Activated naive CD4-positive, alpha-beta T cell treated with anti-CD3 and anti-CD28 coated beads for 36 hours (primary cell): Measurements from ENCODE around the gene KCNK5. TPM values are rescaled to one million over a fixed set of nuclear protein-coding genes. Genes with fewer than 3 reads are reported as not detected.

Experiments used
- CTCF ChIA-PET: fragments of 350-600 bp; sonication (Branson Sonifier 250); formaldehyde crosslinking; loops from one replicate; lab custom pipeline; 2021; ENCODE audit warnings: antibody characterized with exemption; lab: Charles Lee
- DNase-seq: peaks from one replicate; pipeline ENCODE4 v3.0.0-alpha.2; 2020
- H3K27ac Mint-ChIP-seq: one replicate; pipeline ENCODE4 v1.8.0; 2021; ENCODE audit warnings: mild to moderate bottlenecking, mixed read lengths
- H3K27me3 Mint-ChIP-seq: one replicate; pipeline ENCODE4 v1.8.0; 2021; ENCODE audit warnings: low read depth, mixed read lengths
- H3K36me3 Mint-ChIP-seq: one replicate; pipeline ENCODE4 v1.8.0; 2021; ENCODE audit warnings: low read depth, mixed read lengths
- H3K4me1 Mint-ChIP-seq: one replicate; pipeline ENCODE4 v1.8.0; 2021; ENCODE audit warnings: low read depth, mixed read lengths
- H3K4me3 Mint-ChIP-seq: one replicate; pipeline ENCODE4 v1.8.0; 2021; ENCODE audit warnings: mild to moderate bottlenecking, moderate library complexity, mixed read lengths
- H3K9me3 Mint-ChIP-seq: one replicate; pipeline ENCODE4 v1.8.0; 2021; ENCODE audit warnings: mixed read lengths
- intact Hi-C: fragments of 100-400 bp; cut with micrococcal nuclease; formaldehyde crosslinking; loops from one replicate; pipeline ENCODE4 v1.15.1; 2023
- total RNA-seq, 2 experiments: library from RNA; stranded (reverse); gene quantifications; one replicate each; pipeline ENCODE4 v1.2.3, GENCODE V29; 2021

The KCNK5 gene
- total RNA-seq, 2 experiments from 2014 or later: 9.0 to 9.2 TPM

- CTCF ChIA-PET: interaction anchor here (0.6 to 1.0 kb wide), 2 partner anchors 30 to 103 kb away, joined by 3 to 6 read pairs; no protein-coding TSS in a partner anchor
- Mint-ChIP-seq H3K27ac (no peak overlapping the region), H3K27me3 (no peaks in the 10 kb centered on the region), H3K4me1 (peaks cover 7% of the 10 kb centered on the region), H3K9me3 (no peaks in the 10 kb centered on the region), H3K4me3 (no peak overlapping the region), H3K36me3 (peaks cover 2% of the 10 kb centered on the region)
- intact Hi-C loops: no loop called here
- no peak for DNase-seq
Measured at GRCh38 chr6:39199976-39200375, 29.3 kb downstream of the KCNK5 start.

GRCh38 chr6:39199231-39199940 is 29.9 kb downstream of the KCNK5 start:
- Mint-ChIP-seq H3K27me3 (no peaks in the 10 kb centered on the region), H3K9me3 (no peaks in the 10 kb centered on the region), H3K4me3 (no peak overlapping the region), H3K27ac (no peak overlapping the region), H3K4me1 (peaks cover 7% of the 10 kb centered on the region), H3K36me3 (peaks cover 8% of the 10 kb centered on the region)
- intact Hi-C loops: no loop called here
- DNase-seq: no peak
- CTCF ChIA-PET: interaction anchor here (0.6 to 1.0 kb wide), 2 partner anchors 31 to 103 kb away, joined by 3 to 6 read pairs; no protein-coding TSS in a partner anchor

- Mint-ChIP-seq H3K9me3 (no peaks in the 10 kb centered on the region), H3K27me3 (no peaks in the 10 kb centered on the region), H3K4me1 (peaks cover 7% of the 10 kb centered on the region), H3K4me3 (no peak overlapping the region), H3K36me3 (peaks cover 17% of the 10 kb centered on the region), H3K27ac (no peak overlapping the region)
- DNase-seq: no peak
- intact Hi-C loops: no loop called here
- CTCF ChIA-PET: no interaction called here
Measured at GRCh38 chr6:39198528-39198927, 30.7 kb downstream of the KCNK5 start.

GRCh38 chr6:39197922-39198500 is 31.3 kb downstream of the KCNK5 start:
- CTCF ChIA-PET: no interaction called here
- Mint-ChIP-seq H3K4me1 (peaks cover 7% of the 10 kb centered on the region), H3K9me3 (no peaks in the 10 kb centered on the region), H3K27me3 (no peaks in the 10 kb centered on the region), H3K36me3 (peaks cover 20% of the 10 kb centered on the region), H3K27ac (no peak overlapping the region), H3K4me3 (no peak overlapping the region)
- intact Hi-C loops: no loop called here
- DNase-seq: no peak

- Mint-ChIP-seq H3K9me3 (no peaks in the 10 kb centered on the region), H3K4me3 (no peak overlapping the region), H3K27me3 (no peaks in the 10 kb centered on the region), H3K27ac (no peak overlapping the region), H3K4me1 (peaks cover 7% of the 10 kb centered on the region), H3K36me3 (peaks cover 24% of the 10 kb centered on the region)
- DNase-seq: no peak
- CTCF ChIA-PET: interaction anchor here (1.1 to 1.5 kb wide), 2 partner anchors 30 to 38 kb away, joined by 3 to 6 read pairs; no protein-coding TSS in a partner anchor
- intact Hi-C loops: no loop called here
Measured at GRCh38 chr6:39197521-39197920, 31.8 kb downstream of the KCNK5 start.

GRCh38 chr6:39196673-39197091 is 32.6 kb downstream of the KCNK5 start:
- CTCF ChIA-PET: interaction anchor here (1.1 to 1.5 kb wide), 2 partner anchors 29 to 37 kb away, joined by 3 to 6 read pairs; no protein-coding TSS in a partner anchor
- Mint-ChIP-seq H3K4me3 (no peak overlapping the region), H3K27me3 (no peaks in the 10 kb centered on the region), H3K4me1 (peaks cover 7% of the 10 kb centered on the region), H3K27ac (no peak overlapping the region), H3K36me3 (peaks cover 26% of the 10 kb centered on the region), H3K9me3 (no peaks in the 10 kb centered on the region)
- intact Hi-C loops: no loop called here
- DNase-seq: peak; percentile 24

- H3K4me1 Mint-ChIP-seq: peaks cover 7% of the 10 kb centered on the region
- intact Hi-C loops: no loop called here
- no peaks in the 10 kb centered on the region for H3K27me3 Mint-ChIP-seq
- H3K9me3 Mint-ChIP-seq: no peaks in the 10 kb centered on the region
- H3K27ac Mint-ChIP-seq: no peak overlapping the region
- DNase-seq: no peak
- H3K4me3 Mint-ChIP-seq: no peak overlapping the region
- peaks cover 30% of the 10 kb centered on the region for H3K36me3 Mint-ChIP-seq
- CTCF ChIA-PET: no interaction called here
Measured at GRCh38 chr6:39195792-39196385, 33.4 kb downstream of the KCNK5 start.

GRCh38 chr6:39194466-39194865 is 34.8 kb downstream of the KCNK5 start:
- H3K36me3 Mint-ChIP-seq: peaks cover 36% of the 10 kb centered on the region
- CTCF ChIA-PET: no interaction called here
- DNase-seq: no peak
- peaks cover 11% of the 10 kb centered on the region for H3K4me1 Mint-ChIP-seq
- no peaks in the 10 kb centered on the region for H3K27me3 Mint-ChIP-seq
- no peak overlapping the region for H3K27ac Mint-ChIP-seq
- intact Hi-C loops: no loop called here
- H3K9me3 Mint-ChIP-seq: no peaks in the 10 kb centered on the region
- H3K4me3 Mint-ChIP-seq: no peak overlapping the region

GRCh38 chr6:39193201-39193791 is 36.0 kb downstream of the KCNK5 start:
- H3K4me1 Mint-ChIP-seq: peaks cover 16% of the 10 kb centered on the region
- CTCF ChIA-PET: interaction anchor here (0.7 kb wide), 1 partner anchor 186 kb away, joined by 3 read pairs; no protein-coding TSS in a partner anchor
- no peak overlapping the region for H3K4me3 Mint-ChIP-seq

GRCh38 chr6:39192736-39193135 is 36.5 kb downstream of the KCNK5 start:
- DNase-seq: no peak
- Mint-ChIP-seq H3K27ac (no peak overlapping the region), H3K4me3 (no peak overlapping the region), H3K9me3 (no peaks in the 10 kb centered on the region), H3K36me3 (peaks cover 40% of the 10 kb centered on the region), H3K4me1 (peaks cover 15% of the 10 kb centered on the region), H3K27me3 (no peaks in the 10 kb centered on the region)
- CTCF ChIA-PET: no interaction called here
- intact Hi-C loops: no loop called here

More at GRCh38 chr6:39193201-39193791, 36.0 kb downstream of the KCNK5 start:
- Mint-ChIP-seq H3K27ac (no peak overlapping the region), H3K9me3 (no peaks in the 10 kb centered on the region), H3K36me3 (peaks cover 40% of the 10 kb centered on the region), H3K27me3 (no peaks in the 10 kb centered on the region)
- DNase-seq: no peak
- intact Hi-C loops: no loop called here

GRCh38 chr6:39191236-39191930 is 37.9 kb downstream of the KCNK5 start:
- peaks cover 44% of the 10 kb centered on the region for H3K36me3 Mint-ChIP-seq
- no peaks in the 10 kb centered on the region for H3K9me3 Mint-ChIP-seq
- no peaks in the 10 kb centered on the region for H3K27me3 Mint-ChIP-seq
- no peak for DNase-seq
- no peak overlapping the region for H3K27ac Mint-ChIP-seq
- H3K4me1 Mint-ChIP-seq: peaks cover 9% of the 10 kb centered on the region
- CTCF ChIA-PET: interaction anchor here (0.9 to 1.7 kb wide), 3 partner anchors 35 to 216 kb away, joined by 3 to 11 read pairs (median 4); no protein-coding TSS in a partner anchor
- intact Hi-C loops: no loop called here
- no peak overlapping the region for H3K4me3 Mint-ChIP-seq
